Measurements from ENCODE around the gene PRKCE.

PRKCE gene

GRCh38 chr2:46134531-46135227 lies 483.2 kb downstream of the PRKCE start:
- no peak for DNase-seq

DNA sequence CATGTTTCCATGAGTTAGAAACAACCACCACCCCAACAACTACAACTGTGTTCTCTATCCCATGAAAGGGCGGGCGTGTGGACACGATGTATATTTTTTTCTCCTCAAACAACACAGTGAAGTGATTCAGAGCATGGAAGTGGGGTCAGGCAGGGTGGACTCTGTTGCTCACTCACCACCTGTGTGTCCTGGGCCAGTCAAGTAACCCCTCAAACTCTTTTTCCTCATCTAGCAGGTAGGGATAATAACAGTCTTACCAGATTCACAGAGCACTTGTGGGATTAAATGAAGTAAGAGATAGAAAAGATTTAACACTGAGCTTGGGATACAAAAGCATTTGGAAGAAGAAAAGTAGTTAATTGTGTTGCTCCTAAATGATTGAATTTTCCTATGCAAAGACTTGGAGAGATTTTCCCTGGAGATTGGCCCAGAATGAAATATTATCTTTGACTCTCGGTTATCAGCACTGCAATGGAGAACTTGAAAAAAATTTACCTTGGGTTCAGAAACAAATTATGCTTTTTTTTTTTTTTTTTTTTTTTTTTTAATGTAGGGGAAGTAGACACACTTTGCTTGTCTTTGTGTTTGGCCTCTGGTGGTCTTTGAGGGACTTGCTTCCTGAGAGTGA lies 483.9 kb downstream of the PRKCE start:
- no peak for DNase-seq

GRCh38 chr2:46135958-46136357 lies 484.5 kb downstream of the PRKCE start:
- DNase-seq = no peak

GRCh38 chr2:46136481-46136880 lies 485.0 kb downstream of the PRKCE start:
- DNase-seq = no peak

- DNase-seq = no peak
Measured at GRCh38 chr2:46136953-46137352, 485.5 kb downstream of the PRKCE start.

GRCh38 chr2:46142546-46143428 lies 491.3 kb downstream of the PRKCE start:
- no peak for DNase-seq

GRCh38 chr2:46143429-46144132 lies 492.1 kb downstream of the PRKCE start:
- peak in 1 of 5 experiments; percentile 15 for DNase-seq

DNA sequence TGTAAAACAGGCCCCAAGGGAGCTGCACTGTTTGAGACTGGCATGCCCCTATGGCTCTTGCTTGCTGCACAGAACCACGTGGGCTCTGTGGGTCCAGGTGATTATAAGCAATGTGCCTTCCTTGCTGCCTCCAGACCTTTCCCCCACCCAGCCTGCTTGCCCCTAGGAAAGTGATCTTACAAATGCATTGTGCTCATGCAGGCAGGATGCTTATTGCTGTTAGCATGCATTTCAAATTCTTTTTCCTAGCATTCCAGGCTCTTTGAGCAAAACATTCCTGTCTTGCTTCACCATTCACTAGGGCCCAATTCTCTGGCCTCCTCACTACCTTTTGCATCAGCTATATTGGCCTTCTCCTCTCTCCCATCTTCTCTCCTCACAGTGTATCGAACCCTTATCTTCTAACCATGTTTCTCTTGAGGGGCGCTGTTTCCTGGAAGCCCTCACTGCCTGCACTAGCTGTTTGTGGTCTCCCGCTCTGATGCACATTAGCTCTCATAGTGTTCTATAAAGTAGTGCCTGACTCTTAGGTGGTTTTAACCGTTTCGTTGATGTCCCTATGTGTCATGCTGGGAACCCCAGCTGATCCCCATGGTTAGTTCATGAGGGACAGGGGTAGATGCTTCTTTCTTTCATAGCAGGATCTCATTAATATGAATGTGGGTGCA lies 492.8 kb downstream of the PRKCE start:
- DNase-seq = peak in 2 of 5 experiments; percentile 13 to 81

DNA sequence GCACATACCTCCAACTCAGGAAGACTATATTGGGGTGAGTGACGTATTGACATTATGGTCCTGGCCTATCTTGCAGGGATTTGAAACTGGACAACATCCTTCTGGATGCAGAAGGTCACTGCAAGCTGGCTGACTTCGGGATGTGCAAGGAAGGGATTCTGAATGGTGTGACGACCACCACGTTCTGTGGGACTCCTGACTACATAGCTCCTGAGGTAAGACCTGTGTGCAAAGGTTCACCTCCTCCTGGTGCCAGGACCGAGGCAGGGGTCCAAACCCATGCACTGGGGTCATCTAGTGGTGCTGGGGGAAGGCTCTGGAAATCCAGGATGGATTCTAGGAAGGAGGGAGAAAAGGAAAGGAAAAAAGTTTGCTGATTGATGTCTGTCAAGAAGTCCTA lies 493.5 kb downstream of the PRKCE start:
- no peak for DNase-seq

DNA sequence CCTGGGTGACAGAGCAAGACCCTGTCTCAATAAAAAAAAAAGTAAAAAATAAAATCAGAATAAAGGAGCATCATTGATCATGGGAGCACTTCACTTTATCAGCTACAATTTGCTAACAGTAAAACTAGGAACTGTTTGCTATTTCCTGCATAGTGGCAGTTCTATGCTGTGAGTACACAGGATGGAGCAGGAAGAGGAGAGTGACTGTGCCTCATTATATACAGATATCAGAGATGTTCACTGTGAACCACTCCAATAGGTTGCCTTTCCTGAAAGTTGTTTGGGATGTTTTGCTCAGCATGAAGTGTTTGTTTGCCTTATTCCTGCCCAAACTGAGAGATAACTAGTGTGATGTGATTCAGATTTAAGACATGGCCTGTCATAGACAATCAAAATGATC lies 494.4 kb downstream of the PRKCE start:
- no peak for DNase-seq

- DNase-seq = peak in 1 of 5 experiments; percentile 21
Measured at GRCh38 chr2:46146866-46147502, 495.5 kb downstream of the PRKCE start.

- no peak for DNase-seq
Measured at GRCh38 chr2:46147626-46148368, 496.3 kb downstream of the PRKCE start.

DNA sequence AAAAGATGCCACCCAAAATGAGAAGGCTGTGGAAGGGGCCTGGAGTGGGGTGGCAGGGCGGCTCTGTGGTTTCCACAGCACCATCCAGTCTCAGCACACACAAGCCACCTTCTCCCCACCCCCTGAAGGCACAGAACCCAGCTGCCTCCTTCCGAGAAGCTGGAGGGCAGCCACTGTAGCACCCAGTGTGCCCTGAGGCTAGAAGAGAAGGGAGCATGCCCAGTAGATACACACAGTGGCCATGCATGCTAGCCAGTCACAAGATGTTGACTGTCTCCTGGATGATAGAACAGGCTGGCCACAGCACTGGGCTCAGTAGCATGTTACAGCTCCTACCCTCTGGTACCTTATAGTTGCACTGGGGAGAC lies 496.9 kb downstream of the PRKCE start:
- DNase-seq = no peak

DNA sequence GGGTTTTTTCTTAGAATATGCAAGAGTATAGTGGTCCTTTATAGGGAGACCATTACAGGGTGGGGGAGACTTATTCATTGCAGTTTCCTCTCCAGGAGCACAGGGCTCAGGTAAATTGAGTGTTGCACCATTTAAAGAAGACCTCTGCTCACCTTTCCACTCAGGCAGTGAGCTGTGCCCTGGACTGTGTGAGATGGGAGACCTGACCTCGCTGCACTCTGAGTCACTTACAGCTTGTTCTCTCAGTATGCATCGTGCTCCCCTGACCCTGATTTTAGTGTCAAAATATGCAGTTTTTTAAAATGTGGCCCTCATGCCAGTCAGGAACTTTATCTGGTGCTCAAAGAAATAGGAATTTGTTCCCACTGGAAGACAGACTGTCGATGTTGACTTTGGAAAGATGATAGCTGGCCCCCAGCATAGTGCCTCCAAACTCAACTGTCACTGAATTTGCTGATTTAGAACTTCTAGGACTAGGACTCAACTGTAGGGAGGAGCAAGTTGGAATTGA lies 499.0 kb downstream of the PRKCE start:
- no peak for DNase-seq

DNA sequence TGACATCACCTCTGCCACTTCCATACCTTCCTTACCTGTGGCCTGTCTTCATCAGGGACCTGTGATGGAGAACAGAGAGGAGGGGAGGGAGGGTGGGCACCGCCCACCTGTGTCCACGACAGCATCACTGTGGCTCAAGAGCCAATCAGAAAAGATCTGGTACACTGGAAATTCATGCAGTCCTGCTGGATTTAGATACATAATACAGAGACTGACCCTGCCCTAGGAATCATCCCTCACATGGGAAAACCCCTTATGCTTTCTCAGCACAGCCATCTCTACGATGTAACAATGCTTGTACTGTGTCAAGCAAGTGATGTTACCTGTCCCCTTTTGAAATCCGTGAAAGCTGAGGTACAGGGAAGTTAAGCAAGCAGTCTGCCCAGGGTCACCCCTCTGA lies 500.1 kb downstream of the PRKCE start:
- DNase-seq = no peak

DNA sequence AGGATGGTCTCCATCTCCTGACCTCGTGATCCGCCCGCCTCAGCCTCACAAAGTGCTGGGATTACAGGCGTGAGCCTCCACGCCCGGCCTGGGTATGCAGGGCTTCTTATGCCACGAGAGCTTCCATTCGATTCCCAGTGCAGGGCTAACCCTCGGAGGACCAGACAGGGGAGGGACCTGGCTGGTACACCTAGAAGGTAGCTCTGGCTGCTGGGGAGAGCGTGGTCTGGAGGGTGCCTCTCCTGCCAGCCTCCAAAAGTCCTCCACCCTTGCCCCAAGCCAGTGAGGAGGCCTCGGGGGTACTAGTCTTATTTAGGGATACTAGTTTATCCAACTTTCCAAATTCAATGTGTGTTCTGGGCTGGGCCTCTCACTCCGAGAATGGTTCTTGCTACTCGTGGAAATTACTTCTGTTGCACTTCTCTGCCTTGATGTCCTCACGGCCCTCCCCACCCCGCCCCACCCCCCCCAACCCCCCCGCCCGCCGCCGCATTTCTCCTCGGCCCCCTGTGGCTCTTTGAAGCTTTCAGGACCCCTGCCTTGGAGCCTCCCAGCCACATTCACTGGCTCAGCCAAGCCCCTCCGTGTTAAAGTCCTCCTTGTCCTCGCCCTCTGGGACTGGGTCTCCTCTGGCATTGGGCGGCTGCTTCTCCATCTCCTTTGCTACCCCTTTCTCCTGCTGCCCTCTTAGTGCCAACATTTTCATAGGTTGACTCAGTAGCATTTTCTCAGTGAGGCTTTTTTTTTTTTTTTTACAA lies 502.7 kb downstream of the PRKCE start:
- DNase-seq = no peak

- DNase-seq = no peak
Measured at GRCh38 chr2:46157072-46157965, 505.8 kb downstream of the PRKCE start.

DNA sequence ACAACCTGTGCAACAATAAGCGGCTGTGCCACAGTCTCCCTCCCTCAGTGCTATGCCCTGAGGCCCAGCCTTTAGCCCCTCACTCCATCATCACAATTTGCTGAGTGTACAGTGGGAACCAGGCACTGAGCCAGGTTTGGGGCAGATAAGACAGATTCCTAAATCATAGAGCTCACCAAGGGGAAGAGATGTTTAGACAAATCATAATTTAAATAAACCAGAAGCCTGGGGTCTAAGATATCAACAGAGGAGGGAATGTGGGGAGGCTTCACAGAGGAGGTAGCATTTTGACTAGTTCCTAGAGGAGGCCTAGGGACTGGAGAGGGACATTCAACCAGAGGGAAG lies 506.5 kb downstream of the PRKCE start:
- no peak for DNase-seq

DNA sequence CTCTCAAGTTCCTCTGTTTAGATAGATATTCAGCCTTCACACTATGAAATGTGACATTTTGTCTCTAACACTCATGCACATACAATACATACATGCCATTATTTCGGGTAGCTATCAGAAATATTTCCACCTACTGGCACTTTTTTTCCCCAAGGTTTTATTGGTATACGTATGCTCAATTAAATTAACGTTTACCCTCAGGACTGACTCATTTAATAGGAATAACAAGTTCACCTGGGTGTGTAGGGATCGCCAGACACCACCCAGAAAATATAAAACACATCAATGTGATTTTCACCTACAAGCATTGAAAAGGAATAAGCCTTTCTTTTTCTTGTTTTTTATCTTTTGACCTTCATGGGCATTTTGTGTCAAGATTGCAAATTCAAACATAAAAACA lies 507.2 kb downstream of the PRKCE start:
- no peak for DNase-seq
